ENCODE measurements around the gene DEDD2.

Gene DEDD2

DNA sequence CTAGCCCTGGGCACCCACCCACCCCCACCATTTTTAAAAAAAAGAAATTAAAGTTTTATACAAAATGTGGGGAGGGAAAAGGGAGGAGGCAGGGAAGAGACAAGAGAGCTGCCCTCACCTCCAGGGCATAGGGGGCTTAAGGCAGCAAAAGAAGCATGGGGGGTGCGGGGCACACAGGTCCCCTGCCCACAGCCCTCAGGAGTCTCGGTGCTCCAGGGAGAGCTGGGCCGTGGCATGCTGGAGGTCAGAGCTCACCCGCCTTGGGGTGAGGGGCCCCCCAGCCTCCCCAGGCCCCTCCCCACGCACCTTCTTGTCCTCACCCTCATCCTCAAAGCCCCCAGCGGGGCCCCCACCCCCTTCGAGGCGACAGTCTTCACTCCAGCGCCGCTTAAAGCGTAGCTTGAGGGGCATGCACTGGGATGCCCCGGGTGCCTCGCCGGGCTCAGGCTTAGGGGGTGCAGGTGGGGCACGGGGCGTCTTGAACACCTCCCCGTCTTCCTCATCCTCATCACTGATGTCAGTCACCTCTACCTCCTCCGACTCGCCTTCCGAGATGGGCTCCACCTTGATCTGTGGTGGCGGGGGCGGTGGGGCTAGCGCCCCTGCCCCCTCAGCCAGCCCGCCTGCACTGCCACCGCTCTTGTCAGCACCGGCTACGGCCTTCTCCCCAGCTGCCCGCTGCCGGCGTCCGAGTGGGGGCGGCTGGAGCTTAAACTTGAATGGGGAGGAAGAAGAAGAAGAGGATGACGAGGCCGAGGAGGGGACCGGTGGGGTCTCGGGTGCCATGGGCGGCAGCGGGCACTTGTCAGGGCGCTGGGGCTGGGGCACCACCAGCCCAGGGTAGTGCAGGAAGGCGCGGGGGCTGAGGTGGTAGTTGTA, 31.0 kb upstream of the DEDD2 start:
- DNase-seq: no peak

DNA sequence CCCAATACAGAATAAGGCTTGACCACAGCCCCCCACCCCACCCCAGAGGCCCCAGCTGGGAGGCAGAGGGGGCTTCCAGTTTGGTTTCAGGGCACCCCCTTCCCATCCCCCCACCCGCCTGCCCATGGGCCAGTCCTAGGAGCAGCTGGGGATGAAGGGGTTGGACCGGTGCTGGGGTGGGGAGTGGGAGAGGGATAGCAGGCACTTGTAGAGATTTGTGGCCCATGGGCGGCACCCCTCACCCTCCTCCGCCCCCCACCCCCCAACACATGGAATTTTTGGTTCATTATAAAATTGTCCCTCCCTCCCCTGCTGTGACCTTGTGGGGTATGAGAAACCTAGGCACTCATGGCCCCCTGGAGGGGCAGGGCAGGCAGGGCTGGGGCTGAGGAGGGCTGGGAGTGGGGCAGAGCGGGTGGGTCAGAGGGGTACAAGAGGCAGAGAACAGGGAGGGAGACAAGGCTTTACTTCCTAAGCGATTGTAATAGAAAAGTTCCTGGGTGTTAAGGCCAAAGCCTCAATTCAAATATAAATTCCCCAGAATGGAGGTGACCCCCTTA, 30.2 kb upstream of the DEDD2 start:
- no peak for DNase-seq

GRCh38 chr19:42246922-42247639, 29.6 kb upstream of the DEDD2 start:
- no peak for DNase-seq

DNA sequence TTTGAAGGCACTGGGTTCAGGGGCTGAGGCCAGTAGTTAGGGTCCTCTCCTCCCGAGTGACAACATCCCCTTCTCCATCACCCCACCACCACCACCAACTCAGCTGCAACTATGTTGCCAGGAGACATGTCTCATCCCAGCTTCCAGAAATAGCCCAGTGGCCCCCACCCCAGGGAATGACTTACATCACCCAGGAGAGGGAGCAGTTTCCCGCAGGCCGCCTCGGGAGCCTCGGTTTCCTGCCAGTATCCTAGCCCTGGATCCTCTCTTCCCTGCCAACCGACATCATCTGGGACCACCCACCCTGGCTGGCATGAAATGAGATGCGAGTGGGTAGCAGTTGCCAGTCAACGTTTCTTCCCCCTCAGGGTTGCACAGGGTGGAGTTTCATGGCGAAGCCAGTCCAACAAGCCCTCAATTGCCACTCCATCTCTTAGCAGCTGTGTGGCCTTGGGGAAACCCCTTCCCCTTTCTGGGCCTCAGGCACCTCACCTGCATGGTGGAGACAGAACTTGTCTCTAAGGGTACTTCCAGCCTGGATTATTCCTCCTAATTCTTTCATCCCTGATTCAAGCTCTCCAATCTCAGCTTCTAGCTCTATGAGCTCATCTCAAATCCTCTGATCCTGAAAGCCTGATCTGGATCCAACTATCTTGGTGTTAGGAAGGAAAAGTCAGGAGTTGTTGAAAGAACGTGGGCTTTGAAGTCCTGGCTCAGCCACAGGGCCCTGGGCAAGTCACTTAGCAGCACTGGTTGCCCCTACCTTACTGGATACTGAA, 28.9 kb upstream of the DEDD2 start:
- DNase-seq: no peak

GRCh38 chr19:42245231-42245630, 27.8 kb upstream of the DEDD2 start:
- no peak for DNase-seq

DNA sequence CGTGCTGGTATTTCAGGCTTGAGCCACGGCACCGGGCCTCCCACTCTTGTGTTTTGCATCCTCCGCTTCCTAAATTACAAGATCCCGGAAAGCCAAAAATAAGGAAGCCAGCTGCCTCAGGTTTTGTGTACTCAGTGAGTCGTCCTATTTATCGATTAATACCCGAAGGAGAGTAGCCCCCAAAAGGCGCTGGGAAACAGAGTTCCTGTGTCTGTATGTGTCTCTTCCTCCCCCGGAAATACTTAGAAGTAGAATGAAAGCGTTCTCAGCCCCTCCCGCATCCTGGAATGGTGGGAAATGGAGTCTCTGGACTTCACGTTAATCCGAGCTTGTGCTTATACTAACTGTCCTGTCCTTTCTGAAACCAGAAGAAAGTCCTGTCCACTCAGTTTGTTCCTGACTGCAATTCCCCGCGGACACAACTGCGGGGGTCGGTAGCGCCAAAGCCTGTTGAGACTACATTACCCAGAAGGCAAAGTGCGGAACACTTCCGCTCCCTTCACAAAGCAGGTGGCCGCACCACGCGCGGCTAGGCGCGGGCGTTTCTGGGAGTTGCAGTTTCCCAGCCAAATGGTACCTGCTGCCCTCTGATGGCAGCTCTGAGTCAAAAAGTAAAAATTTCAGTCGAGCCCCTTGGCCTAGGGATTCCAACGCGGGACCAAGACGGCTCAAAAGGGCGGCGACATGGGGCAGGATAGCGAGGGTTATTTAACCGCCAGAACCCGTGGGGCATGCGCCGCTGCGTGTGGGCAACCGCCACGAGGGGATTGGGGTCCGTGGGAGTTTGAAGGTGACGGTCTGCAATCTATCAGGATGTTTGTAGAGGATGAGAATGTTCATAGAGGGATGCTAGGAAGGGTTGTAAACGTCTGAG, 27.1 kb upstream of the DEDD2 start:
- peak; percentile 93 for DNase-seq

GRCh38 chr19:42242512-42243409, 25.3 kb upstream of the DEDD2 start, which contains the start of gene GSK3A:
Gene GSK3A (minus strand): TSS chr19:42242602. CDS start chr19:42242465, 137 bp downstream.
- DNase-seq: peak; percentile 100

DNA sequence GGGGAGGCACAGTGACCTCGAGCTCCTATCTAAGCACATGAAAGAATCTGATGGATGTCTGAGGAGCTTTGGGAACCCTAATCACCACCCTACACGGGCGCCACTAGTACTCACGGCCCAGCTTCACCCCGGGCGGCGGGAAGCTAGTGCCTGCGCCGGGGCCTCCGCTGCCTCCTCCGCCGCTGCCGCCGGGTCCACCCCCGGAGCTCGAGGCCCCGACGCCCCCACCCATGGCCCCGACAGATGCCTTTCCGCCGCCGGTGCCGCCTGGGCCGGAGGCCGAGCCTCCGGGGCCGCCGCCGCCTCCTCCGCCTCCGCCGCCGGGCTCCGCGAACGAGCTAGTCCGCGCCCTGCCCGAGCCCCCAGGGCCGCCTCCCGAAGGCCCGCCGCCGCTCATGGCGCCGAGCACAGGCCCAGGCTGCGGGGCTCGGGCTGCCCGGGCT, 24.6 kb upstream of the DEDD2 start:
- no peak for DNase-seq

DNA sequence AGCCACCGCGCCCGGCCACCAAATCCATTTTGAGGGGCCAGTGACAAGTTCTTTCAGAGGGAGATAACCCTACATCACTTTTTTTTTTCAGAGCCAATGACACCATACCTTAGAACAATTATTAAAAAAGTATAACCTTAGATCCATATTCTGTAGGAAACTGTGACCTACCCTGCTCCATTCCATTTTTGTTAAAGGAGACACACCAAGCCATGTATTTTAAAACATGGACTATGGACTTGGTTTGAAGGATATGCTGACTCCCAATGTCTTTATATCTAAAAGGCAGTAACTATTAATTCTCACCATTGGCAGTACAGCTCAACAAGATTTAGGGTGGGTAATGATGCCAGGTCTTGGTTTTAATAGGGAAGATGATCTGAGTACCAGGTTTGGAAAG, 23.8 kb upstream of the DEDD2 start:
- no peak for DNase-seq

GRCh38 chr19:42239544-42240220, 22.2 kb upstream of the DEDD2 start:
- DNase-seq: no peak

DNA sequence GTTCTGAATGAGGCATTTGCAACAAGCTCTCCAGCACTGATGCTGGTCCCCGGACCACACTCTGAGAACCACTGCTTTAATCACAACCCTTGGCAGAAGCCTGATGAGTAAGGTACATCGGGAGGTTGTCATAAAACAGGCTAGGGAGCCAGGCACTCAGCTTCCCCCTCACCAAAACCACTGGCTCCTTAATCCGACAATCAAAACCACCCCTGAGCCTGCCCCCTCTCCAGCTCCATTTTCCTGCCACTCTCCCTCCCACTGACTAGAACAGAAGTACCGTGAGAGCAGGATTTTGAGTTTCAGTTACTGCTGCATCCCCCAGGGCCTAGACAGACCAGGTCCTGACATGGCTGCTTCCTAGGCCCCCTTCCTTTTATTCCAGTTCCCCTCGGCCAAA, 17.7 kb upstream of the DEDD2 start:
- no peak for DNase-seq

- no peak for DNase-seq
These were observed 16.9 kb upstream of the DEDD2 start for GRCh38 chr19:42234364-42234763.

GRCh38 chr19:42233678-42234292, 16.3 kb upstream of the DEDD2 start:
- DNase-seq: no peak

DNA sequence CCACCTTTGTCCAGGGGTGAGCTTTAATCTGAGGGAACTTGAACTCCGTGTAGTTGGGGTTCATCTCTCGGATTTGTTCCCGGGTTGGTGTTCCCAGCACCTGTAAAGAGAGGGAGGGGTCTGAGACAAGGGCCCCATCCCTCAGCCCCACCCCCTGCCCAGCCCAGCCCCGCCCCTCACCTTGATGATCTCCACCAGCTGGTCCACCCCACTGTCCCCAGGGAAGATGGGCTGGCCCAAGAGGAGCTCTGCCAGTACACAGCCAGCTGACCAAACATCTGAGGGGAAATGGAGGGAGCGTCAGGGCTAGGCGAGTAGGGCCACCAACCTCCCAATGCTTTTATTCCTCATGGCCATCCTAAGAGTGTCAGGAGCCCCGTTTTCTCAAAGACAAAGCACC, 15.6 kb upstream of the DEDD2 start:
- DNase-seq: no peak

- no peak for DNase-seq
These were observed 15.0 kb upstream of the DEDD2 start for GRCh38 chr19:42232435-42232834.

GRCh38 chr19:42230571-42230970, 13.1 kb upstream of the DEDD2 start:
- DNase-seq: no peak

GRCh38 chr19:42229855-42230351, 12.4 kb upstream of the DEDD2 start:
- DNase-seq: no peak

DNA sequence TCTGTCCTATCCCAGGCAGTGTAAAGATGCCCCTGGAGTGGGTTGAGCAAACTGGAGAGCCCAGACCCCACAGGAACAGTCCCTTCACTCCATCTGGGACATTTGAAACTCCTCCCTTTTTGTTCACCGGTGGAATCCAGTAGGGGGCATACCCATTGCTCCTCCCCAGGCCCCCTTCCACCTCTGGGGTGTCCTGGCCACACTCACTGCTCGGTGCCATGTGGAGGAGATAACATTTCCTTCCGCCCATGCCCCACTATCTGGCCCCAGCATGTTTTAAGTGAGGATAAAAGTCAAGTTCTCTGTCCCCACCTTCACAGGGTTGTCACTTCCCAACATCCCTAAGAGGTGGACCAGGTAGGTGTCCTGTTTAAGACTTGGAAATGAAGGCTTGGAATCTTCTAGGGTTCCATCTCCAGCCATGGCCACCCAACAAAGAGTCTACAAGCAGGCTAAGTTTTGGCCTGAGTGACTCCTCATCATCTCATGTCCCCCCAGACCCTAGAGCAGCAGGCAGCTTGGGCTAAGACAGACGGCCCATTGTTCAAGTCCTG, 11.9 kb upstream of the DEDD2 start:
- no peak for DNase-seq

GRCh38 chr19:42228641-42229040, 11.2 kb upstream of the DEDD2 start:
- no peak for DNase-seq

Data from NCI-H2171 treated with DMSO at 0.1 percent for 48 hours (cell line).